Cardiac fibroblast (primary cell): Measurements from ENCODE around the gene SMCO1.

Experiments
- DNase-seq, 2 donors: peaks; one replicate each; pipeline versions ENCODE4 v3.0.0 to v3.0.0-alpha.2; 2010; ENCODE audit warnings: low read depth in 2 of 2
- H3K4me3 ChIP-seq, 2 donors: replicated peaks in 1 of 2; 1 replicate in 1 of 2; 2 replicates in 1 of 2; pipeline ENCODE4 v1.5.1; 2011; ENCODE audit warnings: low read depth in 2 of 2, low read length in 2 of 2, mild to moderate bottlenecking in 2 of 2, moderate library complexity in 1 of 2
- TF ChIP-seq, protein P1 (sequence below): IDR thresholded peaks from one replicate; pipeline ENCODE4 v1.5.1; 2011; ENCODE audit warnings: low read depth, mild to moderate bottlenecking, low read length, inconsistent platforms

The SMCO1 gene, protein sequence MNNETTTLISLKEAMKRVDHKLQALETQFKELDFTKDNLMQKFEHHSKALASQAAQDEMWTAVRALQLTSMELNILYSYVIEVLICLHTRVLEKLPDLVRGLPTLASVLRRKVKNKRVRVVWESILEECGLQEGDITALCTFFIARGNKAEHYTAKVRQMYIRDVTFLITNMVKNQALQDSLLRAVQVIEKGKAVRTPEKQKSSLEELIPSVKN

GRCh38 chr3:196514913-196515621 lies at the start of gene SMCO1:
Gene SMCO1 (minus strand): TSS chr3:196515346. CDS start chr3:196515209, 137 bp downstream.
- H3K4me3 ChIP-seq: no peak within 1 kb of the TSS
- TF ChIP-seq, protein P1, sequence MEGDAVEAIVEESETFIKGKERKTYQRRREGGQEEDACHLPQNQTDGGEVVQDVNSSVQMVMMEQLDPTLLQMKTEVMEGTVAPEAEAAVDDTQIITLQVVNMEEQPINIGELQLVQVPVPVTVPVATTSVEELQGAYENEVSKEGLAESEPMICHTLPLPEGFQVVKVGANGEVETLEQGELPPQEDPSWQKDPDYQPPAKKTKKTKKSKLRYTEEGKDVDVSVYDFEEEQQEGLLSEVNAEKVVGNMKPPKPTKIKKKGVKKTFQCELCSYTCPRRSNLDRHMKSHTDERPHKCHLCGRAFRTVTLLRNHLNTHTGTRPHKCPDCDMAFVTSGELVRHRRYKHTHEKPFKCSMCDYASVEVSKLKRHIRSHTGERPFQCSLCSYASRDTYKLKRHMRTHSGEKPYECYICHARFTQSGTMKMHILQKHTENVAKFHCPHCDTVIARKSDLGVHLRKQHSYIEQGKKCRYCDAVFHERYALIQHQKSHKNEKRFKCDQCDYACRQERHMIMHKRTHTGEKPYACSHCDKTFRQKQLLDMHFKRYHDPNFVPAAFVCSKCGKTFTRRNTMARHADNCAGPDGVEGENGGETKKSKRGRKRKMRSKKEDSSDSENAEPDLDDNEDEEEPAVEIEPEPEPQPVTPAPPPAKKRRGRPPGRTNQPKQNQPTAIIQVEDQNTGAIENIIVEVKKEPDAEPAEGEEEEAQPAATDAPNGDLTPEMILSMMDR: no peak
- DNase-seq: no peak

DNA sequence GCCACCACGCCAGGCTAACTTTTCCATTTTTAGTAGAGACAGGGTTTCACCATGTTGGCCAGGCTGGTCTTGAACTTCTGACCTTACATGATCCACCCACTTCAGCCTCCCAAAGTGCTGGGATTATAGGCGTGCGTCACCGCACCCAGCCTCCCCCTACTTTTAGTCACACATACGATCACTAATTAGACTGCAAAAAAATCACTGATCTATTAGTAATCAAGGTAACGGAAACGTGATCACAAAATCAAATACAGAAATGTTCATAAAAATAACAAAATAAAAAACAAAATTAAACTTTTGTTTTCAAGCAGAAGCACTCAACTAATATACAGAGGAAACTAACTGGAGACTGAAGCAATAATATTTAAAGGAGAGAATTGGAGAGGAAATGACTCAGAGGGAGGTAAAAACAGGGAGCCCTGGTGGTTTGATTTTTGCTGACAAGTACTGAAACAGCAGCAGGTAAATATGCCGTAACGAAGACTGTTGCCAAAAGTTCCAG lies 48.6 kb upstream of the SMCO1 start:
- H3K4me3 ChIP-seq: no peak overlapping the region
- TF ChIP-seq, protein P1: no peak
- DNase-seq: peak; percentile 17 to 55

DNA sequence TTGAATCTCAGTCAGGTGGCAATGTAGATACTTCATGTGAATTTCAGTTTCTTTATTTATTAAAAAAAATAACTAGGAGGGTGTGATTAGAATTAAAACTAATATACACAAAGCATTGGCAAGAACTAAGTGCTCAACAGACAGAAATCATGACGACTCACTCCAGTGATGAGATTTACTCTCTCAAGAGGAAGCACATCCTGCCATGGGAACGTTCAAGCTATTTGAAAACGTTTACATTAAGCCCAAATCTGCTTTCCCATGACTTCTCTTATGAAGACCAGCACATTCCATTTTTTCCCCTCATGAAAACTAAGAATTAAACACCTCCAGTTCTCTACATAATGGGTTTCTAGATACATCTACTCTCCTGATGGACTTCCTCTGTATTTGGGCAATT lies 44.7 kb upstream of the SMCO1 start:
- H3K4me3 ChIP-seq: no peak overlapping the region
- no peak for DNase-seq
- TF ChIP-seq, protein P1: no peak

DNA sequence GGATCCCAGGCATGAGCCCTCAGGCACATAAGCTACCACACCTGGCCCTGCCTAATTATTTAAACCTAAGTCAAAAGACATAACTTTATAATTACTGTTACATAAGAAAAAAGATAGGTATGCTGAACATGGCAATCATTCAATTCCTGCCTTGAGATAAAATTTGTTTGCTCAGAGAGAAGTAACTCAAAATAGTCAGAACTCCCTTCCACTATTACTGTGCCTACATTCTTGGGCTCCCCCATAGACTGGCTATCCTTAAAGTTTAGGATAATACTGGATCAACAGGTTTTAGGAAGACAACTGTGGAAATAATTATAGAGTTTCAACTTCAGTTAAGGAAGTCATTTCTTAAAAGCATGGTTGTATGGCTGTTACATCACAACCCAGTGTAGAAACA lies 43.3 kb upstream of the SMCO1 start:
- no peak for DNase-seq
- H3K4me3 ChIP-seq: no peak overlapping the region
- TF ChIP-seq, protein P1: no peak

DNA sequence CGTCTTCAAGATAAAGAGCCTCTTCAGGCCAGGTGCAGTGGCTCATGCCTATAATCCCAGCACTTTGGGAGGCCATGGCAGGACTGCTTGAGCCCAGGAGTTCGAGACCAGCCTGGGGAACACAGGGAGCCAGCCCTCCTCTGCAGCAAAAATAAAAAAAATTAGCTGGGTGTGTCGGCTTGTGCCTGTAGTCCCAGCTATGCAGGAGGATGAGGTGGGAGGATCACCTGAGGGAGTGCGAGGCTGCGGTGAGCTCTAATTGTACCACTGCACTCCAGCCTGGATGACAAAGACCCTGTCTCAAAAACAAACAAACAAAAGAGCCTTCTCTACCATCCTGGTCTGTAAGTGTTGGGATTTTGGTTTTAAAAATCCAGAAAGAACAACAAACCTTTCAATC lies 42.1 kb upstream of the SMCO1 start:
- TF ChIP-seq, protein P1: no peak
- DNase-seq: no peak
- H3K4me3 ChIP-seq: no peak overlapping the region

DNA sequence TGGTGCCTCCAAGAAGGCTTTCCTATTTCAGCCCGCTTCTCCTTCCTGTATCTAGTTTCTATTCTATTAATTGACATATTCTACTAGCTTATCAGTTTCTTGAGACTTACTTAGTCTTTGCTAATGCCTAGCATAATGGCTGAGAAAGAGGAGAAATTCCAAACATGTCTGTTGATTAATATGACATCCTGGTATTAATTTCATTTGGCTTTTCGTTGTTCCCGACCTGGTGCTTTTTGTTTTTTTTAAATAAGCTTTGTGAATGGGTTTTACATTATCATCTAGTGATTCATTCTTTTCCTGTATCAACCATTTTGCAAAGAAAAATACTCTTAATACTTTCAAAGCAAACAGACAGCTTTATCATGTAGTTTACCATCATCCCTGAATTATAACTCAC lies 40.1 kb upstream of the SMCO1 start:
- TF ChIP-seq, protein P1: no peak
- H3K4me3 ChIP-seq: no peak overlapping the region
- peak in 1 of 2 donors; percentile 4 for DNase-seq
